HG02623 (cell line): ENCODE measurements around the gene ATP6V0E2.
A peak's percentile ranks its signal among the peaks of the same experiment; 100 is the strongest.

Source experiments
- ATAC-seq: cut with Tn5 transposase; IDR thresholded peaks from one replicate; pipeline ENCODE4 v1.9.1; 2021; ENCODE audit warnings: moderate library complexity; ENCODE audit not compliant: unreplicated experiment

Gene ATP6V0E2

DNA sequence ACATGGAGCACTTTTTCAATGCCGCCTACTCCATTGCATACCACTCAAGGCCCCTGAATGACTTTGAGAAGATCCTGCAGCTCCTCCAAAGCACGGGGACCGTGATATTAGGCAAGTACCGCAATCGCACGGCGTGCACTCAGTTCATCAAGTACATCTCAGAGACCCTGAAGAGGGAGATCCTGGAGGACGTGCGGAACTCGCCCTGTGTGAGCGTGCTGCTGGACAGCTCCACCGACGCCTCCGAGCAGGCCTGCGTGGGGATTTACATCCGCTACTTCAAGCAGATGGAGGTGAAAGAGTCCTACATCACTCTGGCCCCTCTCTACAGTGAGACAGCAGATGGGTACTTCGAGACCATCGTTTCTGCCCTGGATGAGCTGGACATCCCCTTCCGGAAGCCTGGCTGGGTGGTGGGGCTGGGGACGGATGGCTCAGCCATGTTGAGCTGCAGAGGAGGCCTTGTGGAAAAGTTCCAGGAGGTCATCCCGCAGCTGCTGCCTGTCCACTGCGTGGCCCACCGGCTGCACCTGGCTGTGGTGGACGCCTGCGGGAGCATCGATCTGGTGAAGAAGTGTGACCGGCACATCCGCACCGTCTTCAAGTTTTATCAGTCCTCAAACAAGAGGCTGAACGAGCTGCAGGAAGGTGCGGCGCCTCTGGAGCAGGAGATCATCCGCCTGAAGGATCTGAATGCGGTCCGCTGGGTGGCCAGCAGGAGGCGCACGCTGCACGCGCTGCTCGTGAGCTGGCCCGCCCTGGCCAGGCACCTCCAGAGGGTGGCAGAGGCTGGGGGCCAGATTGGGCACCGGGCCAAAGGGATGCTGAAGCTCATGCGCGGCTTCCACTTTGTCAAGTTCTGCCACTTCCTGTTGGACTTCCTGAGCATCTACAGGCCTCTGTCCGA lies 12.7 kb upstream of the ATP6V0E2 start:
- ATAC-seq, result no peak

DNA sequence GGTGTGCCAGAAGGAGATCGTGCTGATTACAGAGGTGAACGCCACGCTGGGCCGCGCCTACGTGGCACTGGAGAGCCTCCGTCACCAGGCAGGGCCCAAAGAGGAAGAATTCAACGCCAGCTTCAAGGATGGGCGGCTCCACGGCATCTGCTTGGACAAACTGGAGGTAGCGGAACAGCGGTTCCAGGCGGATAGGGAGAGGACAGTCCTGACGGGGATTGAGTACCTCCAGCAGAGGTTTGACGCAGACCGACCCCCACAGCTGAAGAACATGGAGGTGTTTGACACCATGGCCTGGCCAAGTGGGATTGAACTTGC lies 12.1 kb upstream of the ATP6V0E2 start:
- no peak for ATAC-seq

DNA sequence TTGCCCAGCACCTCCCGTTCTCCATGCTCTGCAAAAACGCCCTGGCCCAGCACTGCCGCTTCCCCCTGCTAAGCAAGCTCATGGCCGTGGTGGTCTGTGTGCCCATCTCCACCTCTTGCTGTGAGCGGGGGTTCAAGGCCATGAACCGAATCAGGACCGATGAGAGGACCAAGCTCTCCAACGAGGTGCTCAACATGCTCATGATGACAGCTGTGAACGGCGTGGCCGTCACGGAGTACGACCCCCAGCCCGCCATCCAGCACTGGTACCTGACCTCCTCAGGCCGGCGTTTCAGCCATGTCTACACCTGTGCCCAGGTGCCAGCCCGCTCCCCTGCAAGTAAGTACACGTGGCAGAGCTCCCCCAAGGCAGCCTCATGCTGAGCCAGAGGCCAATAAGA lies 11.6 kb upstream of the ATP6V0E2 start:
- no peak for ATAC-seq

DNA sequence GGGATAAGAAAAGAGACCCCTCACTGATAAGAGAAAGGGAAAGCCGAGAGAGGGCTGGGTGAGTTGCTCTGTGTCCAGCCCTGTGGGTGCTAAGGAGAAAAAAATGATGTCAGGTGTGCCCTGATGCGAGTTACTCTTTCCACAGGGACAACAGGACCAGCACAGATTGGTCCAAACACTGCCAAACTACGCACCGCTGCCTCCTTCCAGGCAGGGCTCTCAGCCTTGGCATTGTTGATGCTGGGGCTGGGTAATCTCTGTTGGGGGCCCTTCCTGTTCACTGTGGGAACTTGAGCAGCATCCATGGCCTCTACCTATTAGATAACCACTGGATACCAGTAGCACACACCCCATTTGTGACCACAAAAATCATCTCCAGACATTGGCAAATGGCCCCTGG lies 10.3 kb upstream of the ATP6V0E2 start:
- ATAC-seq, result no peak

DNA sequence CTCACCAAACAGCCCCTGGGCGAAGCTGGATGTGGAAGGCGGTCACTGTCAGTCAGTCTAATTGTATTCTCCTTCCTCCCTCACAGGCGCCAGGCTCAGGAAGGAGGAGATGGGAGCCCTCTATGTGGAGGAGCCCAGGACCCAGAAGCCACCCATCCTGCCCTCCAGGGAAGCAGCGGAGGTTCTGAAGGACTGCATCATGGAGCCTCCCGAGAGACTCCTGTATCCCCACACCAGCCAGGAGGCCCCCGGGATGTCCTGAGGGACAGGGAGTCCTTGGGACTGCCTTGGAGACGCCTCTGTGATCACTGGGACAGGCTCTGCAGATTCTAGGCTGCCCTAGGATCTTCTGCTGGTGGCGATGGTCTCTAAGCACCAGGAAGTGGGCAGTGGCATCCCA lies 9.7 kb upstream of the ATP6V0E2 start:
- ATAC-seq, result no peak

DNA sequence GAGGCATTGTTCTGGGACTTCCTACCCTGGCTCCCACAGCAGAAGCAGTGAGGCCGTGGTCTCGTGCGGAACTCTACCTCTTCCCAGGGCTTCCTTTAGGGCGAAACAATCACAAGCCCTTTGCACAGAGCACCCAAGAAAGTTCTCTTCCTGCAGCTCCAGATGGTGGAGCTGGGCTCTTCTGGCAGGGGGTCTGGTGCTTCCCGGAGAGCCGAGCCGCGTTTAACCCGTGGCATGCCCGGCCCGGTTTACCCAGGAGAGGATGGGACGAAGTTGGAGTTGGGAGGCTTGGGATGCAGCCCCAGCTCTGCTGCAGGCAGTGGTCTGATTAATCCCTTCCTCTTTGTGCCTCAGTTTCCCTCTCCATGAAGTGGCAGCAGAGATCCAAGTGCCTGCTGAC lies 9.0 kb upstream of the ATP6V0E2 start:
- ATAC-seq, result no peak

DNA sequence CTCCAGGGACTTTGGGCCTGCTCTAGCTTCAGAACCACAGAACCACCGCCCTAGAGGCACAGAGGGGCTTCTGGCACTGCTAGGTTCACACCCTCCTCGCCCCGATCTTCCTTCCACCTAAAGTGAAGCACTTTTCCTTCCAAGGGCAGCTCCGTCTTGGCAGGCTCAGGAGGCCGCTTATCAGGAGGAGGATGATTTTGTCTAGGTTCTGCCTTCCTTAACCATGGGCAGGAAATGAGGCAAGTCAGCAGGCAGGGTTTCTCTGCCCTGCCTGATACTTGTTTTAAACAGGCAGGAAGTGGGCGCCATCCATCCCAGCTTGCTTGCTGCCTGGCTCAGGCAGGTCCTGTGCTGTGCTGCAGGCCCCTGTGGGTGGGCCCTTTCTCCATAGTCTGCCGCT lies 8.3 kb upstream of the ATP6V0E2 start:
- ATAC-seq, result peak; percentile 38

DNA sequence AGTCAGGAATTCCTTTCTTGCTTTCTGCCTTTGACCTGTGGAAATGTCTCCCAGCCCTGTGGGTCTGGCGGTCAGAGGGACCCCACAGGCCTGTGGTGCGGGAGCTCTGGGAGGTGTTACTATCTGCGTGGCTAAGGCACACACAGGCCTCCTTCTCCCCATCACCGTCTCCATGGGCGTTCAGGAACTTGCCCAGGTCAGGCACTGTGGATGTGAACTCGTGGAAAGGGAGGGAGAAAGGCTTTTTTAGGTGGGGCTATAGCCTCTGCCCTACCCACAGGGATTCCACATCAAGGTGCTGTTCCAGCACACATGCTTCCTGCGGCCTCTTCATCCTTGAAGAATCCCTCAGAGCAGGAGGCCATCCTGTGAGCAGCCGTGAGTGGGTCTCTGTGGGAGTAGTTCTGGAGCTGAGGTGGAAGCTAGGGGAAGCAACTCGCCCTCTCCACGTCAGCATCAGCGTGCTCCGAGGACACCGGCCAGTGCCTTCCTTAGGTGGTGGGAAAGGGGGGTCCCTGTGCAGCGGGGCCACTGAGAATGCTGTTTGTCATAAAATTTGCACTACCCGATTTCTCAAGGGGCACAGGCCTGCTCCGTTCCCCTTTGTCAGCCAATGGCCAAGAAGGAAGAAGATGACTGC lies 7.5 kb upstream of the ATP6V0E2 start:
- no peak for ATAC-seq

DNA sequence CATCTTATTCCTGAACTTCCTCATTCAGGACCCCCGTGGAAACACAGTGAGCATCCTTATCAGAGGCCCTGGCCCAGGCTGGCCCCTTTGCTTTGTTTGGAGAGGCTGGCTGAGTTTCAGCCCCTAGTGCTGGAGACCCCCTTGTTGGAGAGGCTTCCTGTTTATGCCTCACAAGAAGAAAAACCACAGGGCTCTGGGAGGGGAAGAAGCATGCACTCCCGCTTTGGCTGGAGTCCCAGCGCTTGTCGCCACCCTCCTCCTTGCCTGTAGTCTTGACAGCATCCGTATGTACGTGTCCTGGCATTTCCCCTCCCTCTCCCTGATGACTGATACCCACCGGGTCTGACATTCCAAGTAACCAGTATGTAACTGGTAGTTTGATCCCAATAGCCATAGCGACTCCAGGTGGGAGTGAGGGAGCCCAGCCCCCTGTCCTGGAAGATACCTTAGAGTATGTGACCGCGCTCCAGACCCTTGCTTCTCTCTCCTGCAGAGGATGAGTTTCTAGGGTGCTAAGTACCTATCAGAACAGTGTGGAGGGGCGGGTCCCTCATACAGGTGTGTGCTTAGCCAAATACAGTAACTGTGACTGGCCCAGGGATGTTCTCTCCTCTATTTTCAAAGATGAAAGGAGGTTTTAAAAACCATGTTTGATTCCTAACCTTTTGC lies 6.9 kb upstream of the ATP6V0E2 start:
- ATAC-seq, result no peak

DNA sequence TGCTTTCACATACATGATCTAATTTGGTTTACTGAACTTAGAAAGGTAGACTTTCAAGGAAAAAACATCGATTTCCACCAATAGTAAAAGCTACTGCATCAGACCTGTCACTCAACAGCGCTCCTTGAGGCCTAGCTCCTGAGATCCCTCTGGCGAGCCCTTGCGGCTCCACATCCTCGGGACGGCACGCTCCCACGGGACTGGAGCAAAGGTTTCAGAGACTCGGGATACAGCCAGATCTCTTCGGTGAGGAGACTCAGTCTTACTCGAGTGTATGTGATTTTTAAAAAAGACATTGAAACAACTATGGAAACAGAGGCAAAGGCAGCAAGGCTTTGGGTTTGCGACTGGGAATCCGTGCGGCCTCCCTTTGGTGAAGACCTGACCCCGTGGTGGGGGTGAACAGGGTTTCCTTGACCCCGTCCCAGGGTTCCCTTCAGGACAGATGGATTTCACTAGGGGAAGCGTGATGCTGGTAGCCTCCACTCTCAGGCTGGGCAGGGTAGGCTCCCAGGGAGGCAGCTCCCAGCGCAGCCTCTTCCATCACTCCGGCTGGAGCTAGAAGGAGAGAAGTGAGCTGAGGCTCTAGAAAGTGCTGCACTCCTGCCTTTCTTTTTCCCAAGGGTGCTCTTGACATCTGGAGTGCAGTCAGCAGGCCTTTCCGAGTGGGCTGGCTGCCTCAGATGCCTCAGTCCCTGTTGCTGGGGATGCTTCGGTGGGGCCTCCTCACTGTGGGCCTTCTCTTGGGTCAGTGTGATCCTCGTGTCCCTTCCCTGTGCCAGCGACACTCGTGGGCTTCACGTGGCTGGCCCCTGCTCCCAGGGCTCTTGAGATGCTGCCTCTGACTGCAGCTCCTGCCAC lies 5.8 kb upstream of the ATP6V0E2 start:
- ATAC-seq, result no peak

DNA sequence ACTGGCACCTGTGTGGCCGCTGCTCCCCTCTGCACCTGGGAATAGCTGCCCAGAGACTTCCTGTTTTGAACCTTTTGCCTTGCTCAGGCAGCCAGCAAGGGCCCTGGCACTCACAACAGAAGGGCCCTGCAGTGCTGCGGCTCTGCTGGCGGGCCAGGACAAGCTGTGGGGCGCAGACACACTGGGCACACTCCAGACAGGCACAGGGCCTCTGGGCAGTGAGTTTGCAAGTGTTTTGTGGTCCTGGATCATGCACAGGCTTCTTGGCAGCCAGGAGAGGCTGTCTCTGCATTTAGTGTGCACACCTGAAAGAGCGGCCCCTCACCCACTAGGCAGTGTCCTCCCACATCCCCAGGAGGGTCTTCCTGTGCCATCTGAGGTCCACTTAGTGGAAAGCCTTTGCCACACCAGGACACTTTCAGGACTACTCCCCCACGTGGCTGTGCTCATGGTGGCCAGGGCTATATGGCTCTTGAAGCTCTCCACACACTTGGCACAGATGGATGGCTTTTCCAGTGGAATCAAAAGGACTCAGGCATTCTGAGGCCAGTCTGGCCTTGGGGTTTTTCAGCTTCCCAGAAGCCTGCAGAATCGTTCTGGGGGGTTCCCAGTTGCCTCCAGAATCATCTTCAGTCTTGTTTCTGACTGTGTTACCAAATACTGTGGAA lies 5.0 kb upstream of the ATP6V0E2 start:
- ATAC-seq, result no peak

DNA sequence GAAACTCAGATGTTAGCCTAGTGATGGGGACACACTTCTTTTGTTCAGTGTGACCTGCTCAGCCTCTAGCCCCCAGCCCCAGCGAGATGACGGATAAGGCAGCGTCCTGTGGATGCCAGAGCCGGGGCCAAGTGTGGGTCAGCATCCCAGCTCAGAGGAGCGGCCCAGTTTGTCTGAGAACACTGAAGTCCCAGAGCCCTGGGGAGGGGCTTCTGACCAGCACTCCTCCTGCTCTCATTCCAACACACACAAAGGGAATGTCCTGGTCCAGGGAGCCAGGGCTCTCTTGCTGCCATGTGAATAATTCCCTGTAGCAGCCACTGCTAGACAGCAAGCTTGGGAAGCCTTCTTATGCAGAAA lies 4.5 kb upstream of the ATP6V0E2 start:
- no peak for ATAC-seq

DNA sequence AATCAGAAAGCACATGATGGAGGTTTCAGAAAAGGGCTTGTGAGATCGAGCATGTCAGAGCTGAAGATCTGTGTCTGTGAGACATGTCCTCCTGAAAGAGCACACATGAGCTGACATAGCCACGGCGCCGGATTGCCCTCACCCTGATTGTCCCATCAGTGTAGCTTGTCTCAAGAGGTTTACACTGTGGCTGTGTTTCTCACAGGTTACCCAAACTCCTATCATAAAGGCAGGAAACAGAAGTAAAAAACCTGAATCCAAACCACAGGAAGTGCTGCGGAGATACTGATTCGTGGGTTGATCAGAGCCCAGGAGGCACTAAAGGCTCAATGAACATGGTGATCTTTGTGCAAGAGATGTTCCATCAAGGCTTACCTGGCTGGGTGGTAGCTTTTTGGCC lies 3.9 kb upstream of the ATP6V0E2 start:
- ATAC-seq, result no peak

DNA sequence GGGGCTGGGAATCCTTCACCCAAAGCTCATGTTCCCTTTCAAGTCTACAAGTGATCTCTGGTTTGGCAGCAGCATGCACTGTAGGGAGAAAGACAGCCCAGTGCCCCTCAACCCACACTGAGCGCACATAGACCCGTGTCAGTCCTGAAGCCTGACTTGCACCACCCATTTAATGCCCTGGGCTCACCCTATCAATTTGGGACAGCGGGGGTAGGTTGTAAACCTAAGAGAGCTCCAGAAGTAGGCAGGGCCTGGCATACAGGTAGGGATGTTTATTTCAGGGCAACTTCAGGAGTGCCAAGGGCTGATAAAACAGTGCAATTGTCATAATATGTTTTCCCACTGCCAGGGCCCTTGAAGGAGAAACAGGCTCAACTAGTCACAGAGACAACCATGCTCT lies 3.5 kb upstream of the ATP6V0E2 start:
- no peak for ATAC-seq

DNA sequence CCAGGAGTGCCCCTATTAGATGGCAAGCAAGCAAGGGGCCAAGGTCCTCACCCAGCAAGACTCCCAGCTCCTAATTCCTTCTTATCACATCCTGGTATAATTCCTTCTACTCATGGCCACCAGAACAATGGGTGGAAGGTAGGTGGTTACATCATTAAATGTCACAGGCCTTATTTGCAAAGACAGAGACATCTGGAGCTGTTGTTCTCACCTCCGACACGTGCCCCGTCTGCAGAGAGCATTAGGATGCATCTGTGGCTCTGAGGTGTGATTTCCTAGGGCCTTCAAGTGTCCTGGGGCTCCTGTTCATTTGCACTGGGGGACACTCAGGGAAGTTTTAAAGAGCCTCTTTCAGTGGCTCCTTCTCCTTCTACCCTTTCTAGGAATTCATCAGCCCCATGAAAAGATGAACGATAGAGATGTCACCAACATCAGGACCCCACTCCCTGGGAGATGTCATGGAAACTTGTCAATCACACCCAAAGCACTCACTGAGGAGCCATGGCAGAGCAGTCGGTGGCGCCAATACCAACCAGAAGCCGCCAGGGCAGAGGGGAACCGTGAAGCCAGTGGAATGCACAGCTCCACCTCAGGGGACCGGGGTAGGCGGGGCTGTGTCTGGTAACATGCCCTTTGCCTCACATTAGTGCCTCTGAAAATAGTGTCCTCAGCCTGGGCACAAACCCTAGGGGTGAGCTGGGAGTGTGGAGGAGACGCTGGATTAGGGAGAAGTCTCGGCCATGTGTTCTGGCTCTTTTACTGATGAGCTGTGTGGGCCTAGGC lies 2.9 kb upstream of the ATP6V0E2 start:
- no peak for ATAC-seq

DNA sequence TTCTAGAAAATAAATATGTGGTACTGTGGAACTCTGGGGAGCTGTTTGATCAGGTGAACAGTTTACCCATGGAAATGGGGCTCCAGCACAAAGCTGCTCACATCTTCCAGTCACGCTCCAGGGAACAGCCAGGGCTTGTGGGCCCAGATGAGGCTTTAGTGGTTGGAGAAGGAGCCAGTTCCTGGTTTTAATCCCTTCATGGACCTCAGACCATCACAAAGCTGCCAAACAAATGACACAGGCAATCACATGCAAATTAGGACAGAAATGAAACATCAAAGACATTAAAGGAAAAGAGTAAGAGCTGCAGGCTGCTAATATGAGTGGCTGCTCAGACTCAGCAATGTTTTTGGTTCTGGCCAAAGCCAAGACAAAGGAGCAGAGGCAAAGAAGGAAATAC lies 2.2 kb upstream of the ATP6V0E2 start:
- no peak for ATAC-seq

DNA sequence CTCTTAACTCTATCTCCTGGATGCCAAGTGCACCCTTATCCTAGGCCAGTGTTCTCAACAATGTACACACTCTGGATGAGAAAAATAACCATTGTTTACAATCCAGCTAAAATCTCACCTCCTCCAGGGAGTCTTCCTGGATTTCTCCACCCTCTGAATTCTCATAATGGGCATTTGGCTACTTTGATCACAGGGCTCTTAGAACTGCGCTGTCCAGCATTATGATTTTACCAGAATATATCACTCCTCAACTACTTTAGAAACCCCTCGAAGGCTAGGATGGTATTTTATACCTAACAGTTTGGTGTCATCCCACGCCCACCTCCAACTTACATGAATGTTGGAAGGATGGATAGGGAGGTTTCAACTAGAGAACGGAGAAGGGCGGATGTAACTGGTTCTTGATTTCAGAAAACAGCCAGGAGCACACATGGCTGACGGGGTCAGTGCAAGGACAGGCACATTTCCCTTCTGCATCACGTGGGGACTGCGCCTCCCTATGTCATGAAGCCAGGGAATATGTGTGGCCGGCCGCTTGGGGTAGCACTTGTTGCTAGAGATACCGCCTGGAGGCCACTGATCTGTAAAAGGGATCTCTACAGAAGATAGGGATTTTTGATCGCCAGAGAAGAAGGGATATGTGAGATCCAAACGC lies 1.2 kb upstream of the ATP6V0E2 start:
- no peak for ATAC-seq

DNA sequence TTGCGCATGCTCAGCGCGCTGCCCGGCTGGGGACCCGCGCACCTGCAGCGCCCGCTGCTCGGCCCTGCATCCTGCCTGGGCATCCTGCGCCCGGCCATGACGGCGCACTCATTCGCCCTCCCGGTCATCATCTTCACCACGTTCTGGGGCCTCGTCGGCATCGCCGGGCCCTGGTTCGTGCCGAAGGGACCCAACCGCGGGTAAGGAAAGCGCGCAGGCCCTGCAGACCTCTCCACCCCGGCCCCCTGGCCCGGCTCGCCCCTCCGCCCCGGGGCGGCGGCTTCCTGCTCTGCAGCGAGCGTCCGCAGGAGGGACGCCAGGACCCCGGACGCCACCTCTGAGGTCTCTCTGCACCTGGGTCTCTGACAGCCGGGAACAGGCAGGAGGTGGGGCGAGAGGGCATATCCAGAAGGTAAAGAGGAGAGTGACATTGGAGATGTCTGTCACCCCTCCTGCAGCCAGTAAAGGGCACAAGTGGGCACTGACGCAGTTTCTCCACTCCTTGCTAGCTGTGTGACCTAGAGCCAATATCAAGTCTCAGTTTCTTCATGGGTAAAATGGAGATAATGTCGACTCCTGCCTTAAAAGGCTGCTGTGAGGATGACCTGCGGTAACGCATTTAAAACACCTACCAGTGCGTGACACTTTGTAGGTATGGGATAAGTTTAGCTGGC lies 338 bp downstream of the ATP6V0E2 start:
- peak; percentile 27 for ATAC-seq

DNA sequence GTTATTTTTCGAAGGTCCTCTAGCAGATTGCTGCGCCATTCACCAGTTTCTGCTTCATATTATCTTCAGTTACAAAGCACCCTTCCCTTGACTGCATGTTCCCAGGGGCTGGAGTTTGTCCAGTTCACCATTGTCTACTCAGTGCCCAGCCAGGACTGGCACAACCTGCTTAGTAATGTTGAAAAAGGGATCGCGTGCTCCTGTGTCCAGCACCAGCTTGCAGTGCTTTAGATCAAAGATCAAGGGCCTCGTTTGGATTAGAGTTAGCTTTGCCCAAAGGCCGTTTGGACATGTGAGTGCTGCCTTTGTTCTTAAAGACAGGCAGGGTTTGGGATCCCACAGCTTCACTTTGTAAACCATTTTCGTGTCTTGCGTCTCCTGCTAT lies 867 bp downstream of the ATP6V0E2 start:
- no peak for ATAC-seq
